H1 (cell line): Measurements from ENCODE around the gene TEX11. TPM values are rescaled to one million over a fixed set of nuclear protein-coding genes. Genes with fewer than 3 reads are reported as not detected.

Source experiments
- JUN ChIP-seq: IDR thresholded peaks from 2 replicates; pipeline ENCODE4 v1.6.1; 2011; ENCODE audit warnings: low read depth, mild to moderate bottlenecking, improper control_type of control experiment, low read length
- RXRA ChIP-seq: IDR thresholded peaks from 2 replicates; pipeline ENCODE4 v1.6.1; 2011; ENCODE audit warnings: low read depth, mild to moderate bottlenecking, low read length, moderate library complexity; ENCODE audit not compliant: insufficient read depth
- polyA plus RNA-seq, 7 experiments: library from polyadenylated mRNA; depleted of rRNA in 3 of 7; stranded (reverse) in 5 of 7; unstranded in 2 of 7; fragments of >200 nt in 5 of 7; fragments of 200-250 nt in 2 of 7; gene quantifications; 1 replicate in 5 of 7; 2 replicates in 1 of 7; 4 replicates in 1 of 7; pipeline versions ENCODE4 v1.2.1 to v1.2.3, GENCODE V29; 2011 to 2013; ENCODE audit warnings: missing spikeins in 2 of 7, mixed read lengths in 2 of 7
- total RNA-seq: library from RNA; stranded (reverse); fragmentation: NEBNext Ultra II Directional; extraction: Animal tissue kit (Norgen Biotek cat#: 25700); gene quantifications from 2 replicates; pipeline ENCODE4 v1.2.1, GENCODE V29; 2021

Gene TEX11
- total and polyA plus RNA-seq, 2 of the 8 experiments (the other 6 are each of a cell fraction or from before 2014, with no cell fraction given) = 0.11 to 0.74 TPM

DNA sequence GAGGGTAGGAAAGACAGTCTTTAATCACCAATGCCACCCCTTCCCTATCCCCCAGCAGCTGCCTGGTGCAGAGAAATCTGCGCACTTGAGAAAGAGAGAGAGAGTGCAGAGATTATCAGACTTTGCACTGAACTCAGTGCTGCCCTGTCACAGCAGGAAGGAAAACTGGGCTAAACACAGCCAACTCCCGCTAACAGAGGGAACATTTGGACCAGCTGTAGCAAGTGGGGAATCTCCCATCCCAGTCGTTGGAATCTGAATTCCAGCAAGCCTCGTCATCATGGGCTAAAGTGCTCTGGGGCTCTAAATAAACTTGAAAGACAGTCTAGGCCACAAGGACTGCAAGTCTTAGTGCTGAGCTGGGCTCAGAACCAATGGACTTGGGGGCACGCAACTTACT, 295.2 kb downstream of the TEX11 start (continued):
- TF ChIP-seq RXRA (no peak), JUN (no peak)
